Measurements from ENCODE around the gene RBBP5.

Gene RBBP5

DNA sequence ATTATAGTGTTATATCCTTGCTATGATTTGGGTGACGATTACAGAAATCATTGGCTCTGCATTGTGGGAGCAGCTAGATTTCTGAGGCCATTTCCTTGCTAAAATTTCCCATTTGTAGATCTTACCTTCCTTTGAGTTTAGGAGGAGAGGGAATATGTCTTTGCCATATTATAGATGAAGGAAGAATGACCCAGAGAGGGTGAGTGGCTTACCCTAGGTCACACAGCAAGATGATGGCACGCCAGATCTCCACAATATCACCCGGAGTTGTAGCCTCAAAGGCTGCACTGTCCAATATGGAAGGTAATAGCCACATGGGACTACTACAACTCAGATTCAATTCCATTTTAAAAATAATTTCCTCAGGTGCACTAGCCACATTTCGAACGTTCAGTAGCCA lies 68.5 kb downstream of the RBBP5 start:
- FAIRE-seq, result no peak

DNA sequence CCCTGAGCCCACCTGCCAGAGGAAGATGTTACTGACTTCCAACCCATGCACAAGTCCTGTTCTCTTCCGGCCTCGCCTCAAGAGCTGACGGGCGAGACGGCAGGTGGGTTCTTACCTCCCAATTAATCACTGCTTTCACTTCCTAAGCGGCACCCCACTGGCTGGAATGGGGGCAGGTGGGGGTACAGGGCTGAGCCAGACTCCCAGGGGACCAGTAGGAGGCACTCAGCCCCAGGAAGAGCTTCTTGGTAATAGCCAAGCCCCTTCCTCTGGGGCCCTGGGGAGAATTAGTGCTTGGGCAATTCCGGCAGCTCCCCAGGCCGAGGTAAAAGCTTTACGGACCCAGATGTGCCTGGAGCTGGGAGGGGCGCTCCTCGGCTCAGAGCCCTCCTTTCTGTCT lies 69.1 kb downstream of the RBBP5 start:
- no peak for FAIRE-seq

- FAIRE-seq, result no peak
These were observed 72.3 kb downstream of the RBBP5 start for GRCh38 chr1:205049479-205049878.

DNA sequence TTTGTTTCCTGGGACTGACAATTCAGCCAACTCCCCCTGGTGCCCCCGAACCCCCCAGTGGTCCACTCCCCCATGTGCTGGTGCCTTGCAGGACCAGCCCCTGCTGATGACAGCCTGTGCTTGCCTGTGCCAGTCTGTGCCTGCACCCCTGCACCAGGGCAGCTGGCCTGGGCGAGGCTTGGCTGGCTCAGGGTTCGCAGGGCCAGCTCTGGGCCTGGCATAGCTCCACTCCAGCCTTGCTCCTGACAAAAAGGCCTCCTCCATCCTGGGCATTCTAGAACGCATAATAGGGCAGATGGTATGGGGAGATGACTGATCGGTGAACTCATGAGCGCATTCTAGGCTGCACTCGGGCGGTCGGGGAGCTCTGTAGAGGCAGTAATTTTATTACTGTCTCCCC lies 73.4 kb downstream of the RBBP5 start:
- FAIRE-seq, result no peak

- no peak for FAIRE-seq
These were observed 74.0 kb downstream of the RBBP5 start for GRCh38 chr1:205047764-205048231.

- no peak for FAIRE-seq
These were observed 74.9 kb downstream of the RBBP5 start for GRCh38 chr1:205046870-205047269.

GRCh38 chr1:205045146-205045545 lies 76.6 kb downstream of the RBBP5 start:
- FAIRE-seq, result no peak

DNA sequence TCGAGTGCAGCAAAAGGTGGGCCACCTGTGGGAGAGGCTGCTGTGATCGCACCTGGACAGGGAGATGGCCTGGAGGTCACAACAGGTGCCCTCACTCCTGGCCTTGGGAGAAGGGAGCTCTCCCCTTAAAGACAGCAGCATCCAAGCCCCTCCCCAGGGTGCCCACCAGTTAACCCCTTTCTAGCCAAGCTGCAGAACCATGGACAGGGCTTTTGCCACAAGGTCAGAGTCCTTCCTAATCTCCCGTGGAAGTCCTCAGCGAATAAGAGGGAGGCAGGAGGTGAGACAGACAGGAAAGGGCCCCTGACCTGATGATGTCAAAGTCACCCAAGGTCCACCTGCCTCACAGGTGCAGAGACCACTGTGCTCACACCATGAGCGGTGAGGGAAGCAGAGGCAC lies 77.0 kb downstream of the RBBP5 start:
- FAIRE-seq, result no peak

DNA sequence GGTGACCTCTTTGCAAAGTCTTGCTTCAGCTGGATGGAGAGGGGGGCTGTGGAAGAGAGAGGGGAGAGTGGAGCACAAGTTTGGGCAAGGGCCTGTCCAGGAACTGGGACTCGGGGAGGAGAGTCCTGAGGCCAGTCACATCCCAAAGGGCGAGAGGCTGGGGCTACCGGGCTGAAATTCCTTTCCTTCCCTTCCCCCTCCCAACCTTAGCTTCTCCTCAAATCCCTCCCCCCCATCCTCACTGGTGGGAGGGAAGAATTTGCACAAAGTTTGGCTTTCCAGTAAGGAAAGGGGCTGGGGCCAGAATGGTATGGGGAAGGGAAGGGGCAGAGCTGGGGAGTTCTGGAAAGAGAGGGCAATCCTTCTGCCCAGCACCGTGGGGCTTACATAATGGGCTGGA lies 77.9 kb downstream of the RBBP5 start:
- no peak for FAIRE-seq

- FAIRE-seq, result no peak
These were observed 78.6 kb downstream of the RBBP5 start, which contains the start of gene CNTN2 for GRCh38 chr1:205042911-205043806. TSS of gene CNTN2 (plus strand) at chr1:205043212. CDS start at chr1:205053186, 9,974 bp downstream.

DNA sequence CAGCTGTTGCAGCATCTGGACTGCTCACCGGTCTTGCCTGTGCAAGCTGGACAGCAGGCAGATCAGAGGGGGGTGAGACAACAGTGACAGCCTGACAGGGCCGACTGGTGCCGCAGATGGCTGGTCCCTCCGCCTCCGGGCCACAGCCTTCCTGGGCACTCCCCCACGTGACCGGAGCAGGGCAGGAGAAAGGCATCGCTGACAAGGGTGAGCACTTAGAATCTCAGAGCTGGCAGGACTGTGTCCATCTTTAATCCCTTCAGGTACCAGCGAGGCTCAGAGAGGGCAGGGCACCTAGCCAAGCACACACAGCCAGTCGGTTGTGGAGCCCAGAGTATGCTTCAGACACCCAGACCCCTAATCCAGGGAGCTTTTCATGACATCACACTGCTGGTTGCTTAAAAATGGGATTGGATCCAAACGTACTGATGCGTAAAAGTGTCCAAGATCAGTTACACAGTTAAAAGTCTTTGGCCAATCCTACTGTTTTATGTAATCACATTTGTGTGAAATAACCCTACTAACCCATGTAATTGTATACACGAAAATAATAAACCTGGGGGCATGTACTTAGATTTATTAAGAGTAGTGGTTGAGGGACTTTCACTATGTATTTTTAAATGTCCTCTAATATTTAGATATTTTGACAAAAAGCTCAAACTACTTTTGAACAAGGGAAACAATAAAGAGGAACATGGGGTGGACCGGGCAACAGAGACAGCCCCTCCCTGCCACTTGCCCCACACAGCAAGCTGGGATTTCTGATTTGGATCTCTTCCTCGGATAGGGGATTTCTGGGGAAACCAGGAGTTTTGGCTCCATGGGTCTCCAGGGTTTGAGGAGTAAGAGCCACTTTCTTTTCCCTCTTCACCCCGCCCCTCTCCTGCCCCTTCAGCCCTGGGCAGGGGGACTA lies 79.5 kb downstream of the RBBP5 start:
- FAIRE-seq, result no peak

- FAIRE-seq, result no peak
These were observed 80.6 kb downstream of the RBBP5 start for GRCh38 chr1:205041001-205041715.

DNA sequence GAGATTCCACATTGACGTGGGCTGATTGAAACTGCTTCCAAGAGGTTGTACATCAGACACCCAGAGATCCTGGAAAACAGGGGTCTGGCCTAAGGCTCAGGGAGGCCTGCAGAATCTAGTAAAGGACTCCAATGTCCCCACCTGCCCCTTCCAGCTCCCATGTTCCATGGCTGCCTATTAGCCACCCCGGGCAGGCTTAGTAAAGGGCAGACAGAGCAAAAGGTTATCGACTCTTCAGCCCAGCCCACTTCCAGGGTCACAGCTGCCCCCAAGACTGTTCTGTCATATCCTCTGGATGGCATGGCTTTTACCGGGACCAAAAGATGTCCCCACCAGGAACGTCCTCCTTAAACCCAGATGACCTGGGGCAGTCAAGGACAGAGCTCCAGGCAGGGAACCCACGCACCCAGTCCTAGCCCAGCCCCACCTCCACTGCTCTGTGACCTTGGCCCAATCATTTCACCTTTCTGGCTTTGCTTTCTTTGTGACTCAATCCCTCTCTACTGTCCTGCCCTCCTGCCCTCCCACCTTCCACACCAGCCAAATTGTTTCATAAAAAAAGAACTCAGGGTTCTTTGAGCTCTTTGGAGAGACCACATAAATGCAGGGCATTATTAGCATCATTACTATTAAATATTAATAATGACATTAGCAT lies 83.5 kb downstream of the RBBP5 start:
- no peak for FAIRE-seq

DNA sequence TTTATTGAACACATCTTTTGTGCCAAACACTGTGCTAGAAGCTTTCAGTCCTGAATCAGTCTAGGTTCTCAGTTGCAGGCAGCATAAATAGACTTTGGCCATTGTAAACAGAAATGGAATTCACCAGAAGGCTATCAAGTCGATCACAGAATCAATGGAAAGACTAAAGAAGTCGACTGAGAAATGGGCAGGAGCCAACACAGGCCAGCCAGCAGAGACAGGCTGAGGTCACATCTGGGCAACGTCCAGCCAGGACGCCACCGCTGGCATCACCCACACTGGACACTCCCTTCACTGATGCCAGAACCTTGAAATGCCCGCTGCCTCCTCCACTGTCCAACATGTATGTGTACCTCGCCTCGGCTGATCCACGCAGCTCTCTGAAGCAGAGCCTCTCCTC lies 84.2 kb downstream of the RBBP5 start:
- FAIRE-seq, result no peak
